T-helper 2 cell treated with Interferon-gamma antibody and Interleukin-4, amounts not matched to agents 5 μg/mL and 100 μg/mL, for 36 hours (primary cell): ENCODE results near the gene CFAP97D1.

Experiments used
- DNase-seq: peaks from one replicate; pipeline ENCODE4 v3.0.0; 2021; ENCODE audit warnings: low spot score
- H3K27ac Mint-ChIP-seq: one replicate; pipeline ENCODE4 v1.8.0; 2021; ENCODE audit warnings: mild to moderate bottlenecking, mixed read lengths
- H3K27me3 Mint-ChIP-seq: one replicate; pipeline ENCODE4 v1.8.0; 2021; ENCODE audit warnings: low read depth, mixed read lengths
- H3K36me3 Mint-ChIP-seq: one replicate; pipeline ENCODE4 v1.8.0; 2021; ENCODE audit warnings: low read depth, mixed read lengths
- H3K4me1 Mint-ChIP-seq: one replicate; pipeline ENCODE4 v1.8.0; 2021; ENCODE audit warnings: low read depth, mixed read lengths
- H3K4me3 Mint-ChIP-seq: one replicate; pipeline ENCODE4 v1.8.0; 2022; ENCODE audit warnings: mild to moderate bottlenecking, moderate library complexity, mixed read lengths
- H3K9me3 Mint-ChIP-seq: one replicate; pipeline ENCODE4 v1.8.0; 2021; ENCODE audit warnings: mixed read lengths

The CFAP97D1 gene

GRCh38 chr17:43758086-43758485 is 22.1 kb upstream of the CFAP97D1 start:
- peaks cover 7% of the 10 kb centered on the region for H3K4me1 Mint-ChIP-seq
- no peak overlapping the region for H3K4me3 Mint-ChIP-seq
- H3K27me3 Mint-ChIP-seq: peaks cover 32% of the 10 kb centered on the region
- no peaks in the 10 kb centered on the region for H3K9me3 Mint-ChIP-seq
- H3K36me3 Mint-ChIP-seq: no peaks in the 10 kb centered on the region
- H3K27ac Mint-ChIP-seq: no peak overlapping the region
- DNase-seq: no peak

DNA sequence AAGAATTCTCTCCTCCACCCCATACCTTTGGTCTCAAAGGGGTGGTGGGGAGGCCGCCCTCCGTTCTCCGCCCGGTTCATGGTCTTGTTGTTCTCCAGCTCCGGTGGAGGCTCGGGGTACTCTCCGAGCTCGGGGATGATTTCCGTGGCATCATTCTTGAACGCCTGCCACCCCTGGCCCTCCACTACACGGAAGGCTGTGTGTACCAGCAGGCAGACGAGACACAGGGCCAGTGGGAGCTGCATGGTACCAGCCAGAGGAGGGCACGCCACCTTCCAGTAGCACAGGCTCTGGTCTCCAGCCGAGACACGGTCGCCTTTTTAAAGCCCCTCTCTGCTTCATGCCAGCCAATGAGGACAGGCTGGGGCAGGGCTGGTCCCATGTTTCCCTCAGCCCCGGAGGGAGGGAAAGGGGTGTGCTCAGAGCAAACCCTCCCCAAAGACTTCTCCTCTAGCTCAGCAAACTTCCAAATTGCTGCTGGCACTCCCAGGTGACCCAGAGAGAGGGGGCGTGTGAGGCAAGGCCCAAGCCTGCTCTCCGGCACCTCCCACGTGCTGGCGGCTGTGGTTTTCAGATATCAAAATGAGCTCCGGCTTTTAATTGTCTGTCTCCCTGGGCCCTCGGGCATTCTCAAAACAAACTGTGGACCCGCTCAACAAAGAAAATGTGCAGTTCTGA is 21.6 kb upstream of the CFAP97D1 start, which contains the start of gene SOST:
SOST (minus strand) TSS at position 295 of the 678 bp plus-strand sequence; CDS start at position 245, 50 bp downstream.
- peaks cover 27% of the 10 kb centered on the region for H3K27me3 Mint-ChIP-seq
- DNase-seq: no peak
- H3K9me3 Mint-ChIP-seq: no peaks in the 10 kb centered on the region
- H3K4me3 Mint-ChIP-seq: no peak within 1 kb of the TSS
- peaks cover 3% of the 10 kb centered on the region for H3K4me1 Mint-ChIP-seq
- no peak within 1 kb of the TSS for H3K27ac Mint-ChIP-seq
- H3K36me3 Mint-ChIP-seq: no peaks in the 10 kb centered on the region

DNA sequence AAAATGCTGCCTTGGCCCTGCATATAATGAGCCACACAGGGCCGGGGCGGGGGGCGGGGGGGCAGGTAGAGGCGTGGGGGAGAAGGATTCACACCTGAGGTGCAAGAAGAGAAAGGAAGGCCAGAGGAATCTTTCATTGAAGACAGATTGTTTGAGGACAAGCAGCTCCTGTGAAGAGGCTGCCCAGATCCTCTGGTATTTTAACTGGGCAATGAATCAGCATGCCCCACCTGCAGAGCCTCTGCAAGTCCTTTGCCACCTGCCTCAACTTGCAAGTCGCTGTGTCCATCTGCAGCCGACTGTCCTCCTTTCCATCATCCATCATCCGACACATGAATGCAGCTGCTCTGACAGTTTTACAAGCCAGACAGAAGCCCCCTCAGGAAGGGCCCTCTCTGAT is 20.4 kb upstream of the CFAP97D1 start:
- Mint-ChIP-seq H3K36me3 (no peaks in the 10 kb centered on the region), H3K4me3 (no peak overlapping the region), H3K27ac (no peak overlapping the region), H3K27me3 (peaks cover 18% of the 10 kb centered on the region), H3K9me3 (no peaks in the 10 kb centered on the region), H3K4me1 (peaks cover 3% of the 10 kb centered on the region)
- DNase-seq: no peak

DNA sequence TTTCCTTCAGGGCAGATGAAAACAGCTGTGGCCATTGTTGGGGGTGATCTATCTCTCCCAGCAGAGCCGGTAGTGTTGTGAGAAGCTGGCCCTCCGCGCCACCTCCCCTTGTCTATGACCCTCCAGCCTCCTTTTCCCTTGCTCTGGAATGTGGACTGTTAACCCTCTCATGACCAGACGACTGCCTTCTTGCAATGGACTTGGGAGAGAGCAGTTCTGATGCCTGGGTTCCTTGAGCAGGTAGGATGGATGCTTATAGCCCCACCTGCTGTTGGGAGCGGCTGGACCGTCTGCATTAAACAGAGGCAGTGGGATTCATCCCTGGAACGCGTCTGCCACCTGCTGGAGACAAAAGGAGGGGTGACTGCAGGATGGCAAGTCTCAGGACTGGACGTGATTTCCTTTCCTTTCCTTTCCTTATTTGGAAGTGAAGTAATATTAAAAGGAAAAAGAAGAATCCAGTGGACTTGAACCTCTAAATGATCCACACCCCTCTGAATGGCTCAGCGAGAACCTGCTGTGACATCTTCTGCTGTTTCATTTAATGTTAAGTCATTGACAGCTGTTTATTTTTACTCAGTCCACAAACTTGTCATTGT is 19.9 kb upstream of the CFAP97D1 start:
- Mint-ChIP-seq H3K27me3 (peaks cover 18% of the 10 kb centered on the region), H3K9me3 (no peaks in the 10 kb centered on the region), H3K4me3 (no peak overlapping the region), H3K36me3 (no peaks in the 10 kb centered on the region), H3K4me1 (peaks cover 3% of the 10 kb centered on the region), H3K27ac (no peak overlapping the region)
- DNase-seq: peak; percentile 77

DNA sequence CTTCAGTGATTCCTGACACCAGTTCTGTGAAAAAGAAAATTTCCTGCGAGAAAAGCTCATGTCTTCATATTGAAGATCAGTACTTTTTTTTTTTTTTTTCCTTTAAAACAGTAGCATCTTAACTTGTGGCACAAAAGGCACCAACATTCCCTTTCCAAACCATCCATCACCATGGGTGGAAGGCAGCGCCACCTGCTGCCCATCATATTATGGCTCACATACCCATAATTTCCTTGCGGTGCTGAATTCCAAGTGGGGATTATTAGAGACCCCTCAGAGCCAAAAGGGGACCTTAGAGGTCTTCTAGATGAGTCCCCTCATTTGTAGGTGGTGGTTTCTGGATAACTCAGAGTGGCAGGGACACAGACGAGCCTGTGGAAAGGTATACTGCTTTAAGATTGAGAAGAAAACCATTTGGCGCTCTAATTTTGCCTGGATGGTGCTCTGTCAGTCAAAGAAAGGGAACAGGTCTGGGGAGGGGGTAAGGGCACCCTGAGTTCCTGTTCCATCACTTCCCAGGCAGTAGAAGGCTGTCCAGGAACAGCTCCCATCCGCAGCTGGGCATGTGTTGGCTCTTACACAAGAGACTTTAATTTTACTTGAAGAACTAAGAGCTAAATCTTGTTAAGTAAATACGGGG is 13.7 kb upstream of the CFAP97D1 start:
- Mint-ChIP-seq H3K4me1 (no peaks in the 10 kb centered on the region), H3K36me3 (no peaks in the 10 kb centered on the region), H3K27ac (no peak overlapping the region), H3K9me3 (no peaks in the 10 kb centered on the region), H3K27me3 (no peaks in the 10 kb centered on the region), H3K4me3 (no peak overlapping the region)
- DNase-seq: no peak

GRCh38 chr17:43767053-43767712 is 13.1 kb upstream of the CFAP97D1 start:
- no peak overlapping the region for H3K27ac Mint-ChIP-seq
- no peak for DNase-seq
- no peaks in the 10 kb centered on the region for H3K27me3 Mint-ChIP-seq
- H3K4me3 Mint-ChIP-seq: no peak overlapping the region
- no peaks in the 10 kb centered on the region for H3K9me3 Mint-ChIP-seq
- H3K4me1 Mint-ChIP-seq: no peaks in the 10 kb centered on the region
- no peaks in the 10 kb centered on the region for H3K36me3 Mint-ChIP-seq

- Mint-ChIP-seq H3K4me1 (no peaks in the 10 kb centered on the region), H3K9me3 (no peaks in the 10 kb centered on the region), H3K4me3 (no peak overlapping the region), H3K27me3 (no peaks in the 10 kb centered on the region), H3K36me3 (no peaks in the 10 kb centered on the region), H3K27ac (no peak overlapping the region)
- no peak for DNase-seq
These were observed 12.5 kb upstream of the CFAP97D1 start for GRCh38 chr17:43767713-43768059.

DNA sequence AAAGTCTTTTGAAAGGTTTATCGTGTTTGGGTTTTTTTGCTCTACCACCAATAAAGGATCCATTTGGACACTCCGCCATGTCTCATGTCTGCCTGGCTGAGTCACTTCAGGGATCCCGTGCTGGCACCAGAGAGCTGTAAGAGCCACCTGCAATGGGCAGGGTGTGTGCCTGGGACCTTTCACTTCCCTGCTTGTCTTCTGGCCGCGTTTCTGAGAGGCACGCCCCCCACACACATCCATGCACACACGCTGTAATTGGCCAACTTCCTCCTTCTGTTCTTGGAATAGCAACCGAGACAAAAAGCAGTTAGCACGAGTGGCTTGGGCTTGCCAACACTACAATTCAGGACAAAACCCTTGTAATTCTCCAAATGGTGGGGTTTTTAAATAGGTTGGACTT is 11.9 kb upstream of the CFAP97D1 start:
- no peaks in the 10 kb centered on the region for H3K9me3 Mint-ChIP-seq
- no peak for DNase-seq
- H3K27me3 Mint-ChIP-seq: no peaks in the 10 kb centered on the region
- no peaks in the 10 kb centered on the region for H3K4me1 Mint-ChIP-seq
- no peak overlapping the region for H3K27ac Mint-ChIP-seq
- H3K36me3 Mint-ChIP-seq: no peaks in the 10 kb centered on the region
- no peak overlapping the region for H3K4me3 Mint-ChIP-seq

DNA sequence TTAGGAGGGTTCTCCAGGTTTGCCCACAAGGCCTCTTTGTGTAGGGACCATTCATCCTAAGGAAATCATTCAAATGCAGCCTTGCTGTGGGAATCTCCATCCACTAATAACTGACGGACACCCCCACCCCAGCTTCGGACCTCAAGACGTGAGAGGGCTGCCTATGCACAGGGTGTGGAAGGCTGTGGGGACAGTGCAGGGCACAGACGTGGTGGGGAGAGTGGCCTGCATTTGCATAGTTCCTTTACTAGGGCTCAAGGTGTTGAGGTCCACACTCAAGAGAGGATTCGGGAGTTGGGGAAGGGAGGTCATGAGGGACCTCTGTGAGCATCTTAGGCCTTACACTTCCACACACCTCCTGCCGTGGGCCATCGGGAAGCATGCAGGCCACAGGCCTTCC is 11.3 kb upstream of the CFAP97D1 start:
- Mint-ChIP-seq H3K4me3 (no peak overlapping the region), H3K9me3 (no peaks in the 10 kb centered on the region), H3K36me3 (no peaks in the 10 kb centered on the region), H3K27me3 (no peaks in the 10 kb centered on the region), H3K27ac (no peak overlapping the region), H3K4me1 (no peaks in the 10 kb centered on the region)
- no peak for DNase-seq

DNA sequence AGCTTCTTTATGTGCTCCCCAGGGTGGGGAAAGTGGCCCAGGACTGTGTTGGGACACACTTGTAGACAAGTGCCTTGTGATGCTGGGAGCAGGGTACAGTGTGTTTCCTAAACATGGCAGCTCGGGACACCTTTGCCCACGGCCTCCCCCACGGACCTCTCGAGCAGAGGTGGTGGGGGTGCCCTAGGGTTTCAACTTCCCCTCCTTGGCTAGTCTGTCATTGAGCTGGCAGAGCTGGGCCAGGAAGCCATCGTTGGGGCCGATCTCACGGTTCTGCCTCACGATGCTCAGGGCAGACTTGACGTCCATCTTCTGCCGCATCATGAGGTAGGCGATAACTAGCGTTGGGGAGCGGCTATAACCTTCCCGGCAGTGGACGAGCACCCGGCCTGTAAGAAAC is 10.8 kb upstream of the CFAP97D1 start:
- H3K27ac Mint-ChIP-seq: no peak overlapping the region
- H3K27me3 Mint-ChIP-seq: no peaks in the 10 kb centered on the region
- H3K36me3 Mint-ChIP-seq: no peaks in the 10 kb centered on the region
- H3K4me1 Mint-ChIP-seq: no peaks in the 10 kb centered on the region
- H3K9me3 Mint-ChIP-seq: no peaks in the 10 kb centered on the region
- no peak overlapping the region for H3K4me3 Mint-ChIP-seq
- no peak for DNase-seq

GRCh38 chr17:43769859-43770258 is 10.4 kb upstream of the CFAP97D1 start:
- Mint-ChIP-seq H3K4me1 (no peaks in the 10 kb centered on the region), H3K27me3 (no peaks in the 10 kb centered on the region), H3K27ac (no peak overlapping the region), H3K4me3 (no peak overlapping the region), H3K36me3 (no peaks in the 10 kb centered on the region), H3K9me3 (no peaks in the 10 kb centered on the region)
- DNase-seq: no peak

GRCh38 chr17:43770957-43771356 is 9.3 kb upstream of the CFAP97D1 start:
- Mint-ChIP-seq H3K4me3 (no peak overlapping the region), H3K27ac (no peak overlapping the region), H3K4me1 (no peaks in the 10 kb centered on the region), H3K36me3 (no peaks in the 10 kb centered on the region), H3K9me3 (no peaks in the 10 kb centered on the region), H3K27me3 (no peaks in the 10 kb centered on the region)
- no peak for DNase-seq

GRCh38 chr17:43771463-43771862 is 8.8 kb upstream of the CFAP97D1 start:
- Mint-ChIP-seq H3K4me3 (no peak overlapping the region), H3K27me3 (no peaks in the 10 kb centered on the region), H3K27ac (no peak overlapping the region), H3K9me3 (no peaks in the 10 kb centered on the region), H3K36me3 (no peaks in the 10 kb centered on the region), H3K4me1 (no peaks in the 10 kb centered on the region)
- DNase-seq: no peak

- H3K27ac Mint-ChIP-seq: no peak overlapping the region
- H3K27me3 Mint-ChIP-seq: no peaks in the 10 kb centered on the region
- no peaks in the 10 kb centered on the region for H3K9me3 Mint-ChIP-seq
- DNase-seq: no peak
- no peak overlapping the region for H3K4me3 Mint-ChIP-seq
- no peaks in the 10 kb centered on the region for H3K4me1 Mint-ChIP-seq
- no peaks in the 10 kb centered on the region for H3K36me3 Mint-ChIP-seq
These were observed 7.2 kb upstream of the CFAP97D1 start for GRCh38 chr17:43772877-43773648.
